ENCODE results near the gene RBM5. TPM values are rescaled to one million over a fixed set of nuclear protein-coding genes. Genes with fewer than 3 reads are reported as not detected.

The RBM5 gene
- polyA plus RNA-seq, 3 donors, result 9.7 to 332 (median 18.5) TPM

GRCh38 chr3:50140990-50141389 is 52.3 kb downstream of the RBM5 start:
- no peak overlapping the region for H3K4me3 ChIP-seq (replicated peaks in 1 of 3; ENCODE audit: low read depth in 2 of 3, low read length in 3 of 3)
- H3K4me1 ChIP-seq (ENCODE audit: control insufficient read depth in 1 of 2, insufficient read depth in 2 of 2, low read length in 2 of 2), result peaks cover 17 to 25% of the 10 kb centered on the region in 2 donors
- H3K4me3 Mint-ChIP-seq, result no peak overlapping the region
- H3K4me2 ChIP-seq (replicated peaks; ENCODE audit: extremely low read depth, low read length, poor library complexity, severe bottlenecking), result no peak overlapping the region
- H3K9me3 Mint-ChIP-seq, result peaks cover 0 to 3% (median 0%) of the 10 kb centered on the region in 7 donors
- no peak overlapping the region for H2AFZ ChIP-seq (ENCODE audit: insufficient read depth, low read depth, low read length, poor library complexity, severe bottlenecking)
- H3K27ac ChIP-seq (ENCODE audit: low read depth in 1 of 2, low read length in 2 of 2), result no peak overlapping the region
- H3K9ac ChIP-seq (ENCODE audit: insufficient read depth, low read length, poor library complexity, severe bottlenecking), result no peak overlapping the region
- DNase-seq, result no peak
- H3K4me1 Mint-ChIP-seq, result peaks cover 20% of the 10 kb centered on the region
- no peaks in the 10 kb centered on the region for H3K27me3 ChIP-seq (ENCODE audit: control insufficient read depth in 2 of 2, insufficient read depth in 2 of 2, low read length in 2 of 2)
- H3K36me3 ChIP-seq (replicated peaks in 1 of 2; ENCODE audit: control insufficient read depth in 1 of 2, insufficient read depth in 2 of 2, low read length in 2 of 2), result no peaks in the 10 kb centered on the region
- peaks cover 5 to 21% (median 11%) of the 10 kb centered on the region in 3 donors for H3K27me3 Mint-ChIP-seq (ENCODE audit: low read depth in 3 of 3)
- no peaks in the 10 kb centered on the region for H3K79me2 ChIP-seq (ENCODE audit: insufficient read depth, low read length)
- intact Hi-C loops (cut with micrococcal nuclease), result no loop called here
- no peaks in the 10 kb centered on the region for H3K9me3 ChIP-seq (replicated peaks in 1 of 2; ENCODE audit: control insufficient read depth in 1 of 2, insufficient read depth in 1 of 2, low read length in 2 of 2)
- TF ChIP-seq CTCF (IDR thresholded peaks at IDR 0.05), result no peak
- WGBS (ENCODE audit: insufficient coverage), result over 99% methylated on average over 12 of the region's 12 CpGs
- peak overlapping the region in 1 of 7 donors; percentile 76 for H3K27ac Mint-ChIP-seq
- no peaks in the 10 kb centered on the region for H4K20me1 ChIP-seq (ENCODE audit: insufficient read depth, low read length)
- H3K36me3 Mint-ChIP-seq, result no peaks in the 10 kb centered on the region

- intact Hi-C loops (cut with micrococcal nuclease), result loop anchor here in 1 of 2 donors (5.0 kb wide), 1 partner anchor 36 kb away; no protein-coding TSS in a partner anchor
- WGBS (ENCODE audit: insufficient coverage), result 75% methylated on average over 1 of the region's 3 CpGs
These were observed 57.7 kb downstream of the RBM5 start for GRCh38 chr3:50146316-50146901.

More at GRCh38 chr3:50146316-50146901, 57.7 kb downstream of the RBM5 start:
- peaks cover 0 to 3% (median 0%) of the 10 kb centered on the region in 7 donors for H3K9me3 Mint-ChIP-seq
- Histone ChIP-seq H3K27me3 (ENCODE audit: control insufficient read depth in 2 of 2, insufficient read depth in 2 of 2, low read length in 2 of 2) (no peaks in the 10 kb centered on the region), H3K4me3 (replicated peaks in 1 of 3; ENCODE audit: low read depth in 2 of 3, low read length in 3 of 3) (no peak overlapping the region), H3K36me3 (replicated peaks in 1 of 2; ENCODE audit: control insufficient read depth in 1 of 2, insufficient read depth in 2 of 2, low read length in 2 of 2) (no peaks in the 10 kb centered on the region), H2AFZ (ENCODE audit: insufficient read depth, low read depth, low read length, poor library complexity, severe bottlenecking) (no peak overlapping the region), H3K9ac (ENCODE audit: insufficient read depth, low read length, poor library complexity, severe bottlenecking) (no peak overlapping the region), H3K4me1 (ENCODE audit: control insufficient read depth in 1 of 2, insufficient read depth in 2 of 2, low read length in 2 of 2) (peaks cover 5 to 10% of the 10 kb centered on the region in 2 donors), H3K27ac (ENCODE audit: low read depth in 1 of 2, low read length in 2 of 2) (no peak overlapping the region), H3K4me2 (replicated peaks; ENCODE audit: extremely low read depth, low read length, poor library complexity, severe bottlenecking) (no peak overlapping the region), H3K79me2 (ENCODE audit: insufficient read depth, low read length) (no peaks in the 10 kb centered on the region), H4K20me1 (ENCODE audit: insufficient read depth, low read length) (no peaks in the 10 kb centered on the region), H3K9me3 (replicated peaks in 1 of 2; ENCODE audit: control insufficient read depth in 1 of 2, insufficient read depth in 1 of 2, low read length in 2 of 2) (no peaks in the 10 kb centered on the region)
- no peak overlapping the region for H3K4me3 Mint-ChIP-seq
- H3K36me3 Mint-ChIP-seq, result no peaks in the 10 kb centered on the region
- H3K27ac Mint-ChIP-seq, result no peak overlapping the region
- H3K27me3 Mint-ChIP-seq (ENCODE audit: low read depth in 3 of 3), result peaks cover 6 to 10% (median 9%) of the 10 kb centered on the region in 3 donors
- no peak for TF ChIP-seq CTCF (IDR thresholded peaks at IDR 0.05)
- H3K4me1 Mint-ChIP-seq, result peaks cover 8% of the 10 kb centered on the region
- DNase-seq, result no peak
